ENCODE results near the gene SLCO6A1. TPM values are rescaled to one million over a fixed set of nuclear protein-coding genes. Genes with fewer than 3 reads are reported as not detected.
A peak's percentile ranks its signal among the peaks of the same experiment; 100 is the strongest.

SLCO6A1 gene, protein sequence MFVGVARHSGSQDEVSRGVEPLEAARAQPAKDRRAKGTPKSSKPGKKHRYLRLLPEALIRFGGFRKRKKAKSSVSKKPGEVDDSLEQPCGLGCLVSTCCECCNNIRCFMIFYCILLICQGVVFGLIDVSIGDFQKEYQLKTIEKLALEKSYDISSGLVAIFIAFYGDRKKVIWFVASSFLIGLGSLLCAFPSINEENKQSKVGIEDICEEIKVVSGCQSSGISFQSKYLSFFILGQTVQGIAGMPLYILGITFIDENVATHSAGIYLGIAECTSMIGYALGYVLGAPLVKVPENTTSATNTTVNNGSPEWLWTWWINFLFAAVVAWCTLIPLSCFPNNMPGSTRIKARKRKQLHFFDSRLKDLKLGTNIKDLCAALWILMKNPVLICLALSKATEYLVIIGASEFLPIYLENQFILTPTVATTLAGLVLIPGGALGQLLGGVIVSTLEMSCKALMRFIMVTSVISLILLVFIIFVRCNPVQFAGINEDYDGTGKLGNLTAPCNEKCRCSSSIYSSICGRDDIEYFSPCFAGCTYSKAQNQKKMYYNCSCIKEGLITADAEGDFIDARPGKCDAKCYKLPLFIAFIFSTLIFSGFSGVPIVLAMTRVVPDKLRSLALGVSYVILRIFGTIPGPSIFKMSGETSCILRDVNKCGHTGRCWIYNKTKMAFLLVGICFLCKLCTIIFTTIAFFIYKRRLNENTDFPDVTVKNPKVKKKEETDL
- total RNA-seq (2014; rRNA removed; shearing (Covaris generic)) = not detected in 2 replicates
- polyA plus RNA-seq (2015; cell fraction: cytosol; rRNA removed) = not detected in 2 replicates
- polyA plus RNA-seq (2015; cell fraction: nucleus; rRNA removed) = not detected in 2 replicates

GRCh38 chr5:102498271-102499034, at the start of gene SLCO6A1:
Gene SLCO6A1 (minus strand): TSS chr5:102499001. CDS start chr5:102498844, 157 bp downstream.
- in situ Hi-C loops (cut with HindIII; ENCODE audit: low pct_unique_long_range_greater_than_20kb, low sequenced_read_pairs) = no loop called here
- DNase-seq (ENCODE audit: low read depth, low spot score) = no peak

DNA sequence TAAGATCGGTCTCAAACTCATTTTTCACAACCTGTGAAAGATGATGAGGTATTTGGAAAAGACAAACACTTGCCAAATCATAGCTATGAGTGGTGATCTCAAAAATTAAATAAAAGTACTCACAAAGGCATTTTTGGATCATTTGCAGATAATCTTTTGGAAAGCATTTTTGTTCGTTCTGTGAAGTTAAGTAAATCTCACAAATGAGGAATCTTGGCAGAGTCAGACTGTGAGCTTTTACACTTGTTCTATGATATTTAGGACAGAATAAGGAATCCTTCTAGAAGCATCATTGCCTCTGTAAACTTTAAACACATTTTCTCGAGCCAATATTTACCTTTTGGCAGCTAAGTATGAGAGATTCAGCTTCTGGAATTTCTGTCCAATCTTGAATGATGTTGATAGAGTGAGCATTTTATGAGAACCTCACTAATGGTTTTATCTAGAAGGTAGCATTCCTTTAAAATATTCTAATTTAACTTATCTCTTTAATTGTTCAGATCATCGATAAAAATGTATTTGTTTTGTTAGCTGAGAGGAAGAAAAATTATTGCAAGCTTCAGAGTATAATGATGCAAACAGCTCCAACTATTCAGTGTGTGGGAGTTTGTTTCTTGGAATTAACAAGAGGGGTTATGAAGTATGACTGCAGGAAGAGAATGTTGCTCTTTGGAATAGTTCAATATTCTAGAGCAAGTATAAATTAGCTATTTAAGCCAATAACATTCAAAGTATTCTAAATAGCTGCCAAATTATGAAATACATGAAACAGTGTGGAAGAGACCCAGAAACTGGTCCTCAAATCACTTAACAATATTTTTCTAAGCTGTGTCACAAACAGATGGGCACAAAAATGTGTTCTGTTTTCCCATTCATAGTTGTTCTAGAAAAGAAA, 48.6 kb upstream of the SLCO6A1 start:
- in situ Hi-C loops (cut with HindIII; ENCODE audit: low pct_unique_long_range_greater_than_20kb, low sequenced_read_pairs) = no loop called here
- DNase-seq (ENCODE audit: low read depth, low spot score) = no peak

GRCh38 chr5:102545175-102545574, 46.4 kb upstream of the SLCO6A1 start:
- peak; percentile 74 for DNase-seq (ENCODE audit: low read depth, low spot score)
- in situ Hi-C loops (cut with HindIII; ENCODE audit: low pct_unique_long_range_greater_than_20kb, low sequenced_read_pairs) = no loop called here

DNA sequence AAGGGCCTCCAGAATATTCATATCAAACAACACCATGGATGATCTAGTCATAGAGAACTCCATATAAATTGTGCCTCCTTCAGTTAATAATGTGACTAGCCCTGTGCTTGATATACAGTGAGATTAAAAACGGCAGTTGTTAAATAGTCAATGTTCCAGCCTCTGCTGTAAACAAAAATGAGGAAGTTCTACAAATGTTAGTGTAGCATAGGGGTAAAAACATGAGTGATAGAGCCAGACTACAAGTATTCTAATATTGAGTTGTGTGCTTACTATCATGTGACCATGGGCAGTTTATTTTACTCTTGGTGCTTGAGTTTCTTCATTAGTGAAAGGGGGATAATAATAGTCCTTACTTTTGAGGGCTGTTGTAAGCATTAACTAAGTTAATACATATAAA, 43.3 kb upstream of the SLCO6A1 start:
- DNase-seq (ENCODE audit: low read depth, low spot score) = no peak
- in situ Hi-C loops (cut with HindIII; ENCODE audit: low pct_unique_long_range_greater_than_20kb, low sequenced_read_pairs) = no loop called here

DNA sequence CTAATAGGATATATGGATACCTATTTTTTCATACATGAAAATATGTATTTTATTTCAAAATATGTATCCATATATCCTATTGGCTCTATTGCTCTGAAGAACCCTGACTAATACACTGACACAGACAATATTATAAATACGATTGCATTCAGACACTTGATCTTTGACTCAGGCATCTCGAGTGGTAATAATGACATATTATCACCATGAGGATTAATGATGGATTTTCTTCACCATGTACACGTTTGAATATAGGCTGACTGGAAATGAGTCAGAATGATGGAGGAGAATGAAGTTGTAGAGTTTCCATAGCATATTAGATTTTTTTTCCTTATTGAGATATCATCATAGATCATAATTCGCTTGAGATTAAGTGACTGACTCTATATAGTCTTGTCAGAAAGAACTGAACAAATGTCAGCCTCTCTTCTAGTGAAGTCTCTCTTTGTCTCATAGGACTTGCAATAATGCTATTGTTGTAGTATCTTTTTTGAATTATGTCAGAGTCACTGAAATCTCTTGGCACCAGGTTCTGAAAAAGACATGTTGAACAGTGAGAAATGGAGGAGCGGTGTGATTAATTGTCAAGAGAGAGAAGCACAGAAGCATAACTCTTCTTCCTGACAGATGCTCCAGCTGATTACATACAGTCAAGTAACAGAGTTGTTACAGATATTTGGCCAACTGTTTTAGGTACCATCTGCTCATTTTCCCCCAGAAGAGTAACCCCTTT, 41.4 kb upstream of the SLCO6A1 start:
- DNase-seq (ENCODE audit: low read depth, low spot score) = no peak
- in situ Hi-C loops (cut with HindIII; ENCODE audit: low pct_unique_long_range_greater_than_20kb, low sequenced_read_pairs) = no loop called here

DNA sequence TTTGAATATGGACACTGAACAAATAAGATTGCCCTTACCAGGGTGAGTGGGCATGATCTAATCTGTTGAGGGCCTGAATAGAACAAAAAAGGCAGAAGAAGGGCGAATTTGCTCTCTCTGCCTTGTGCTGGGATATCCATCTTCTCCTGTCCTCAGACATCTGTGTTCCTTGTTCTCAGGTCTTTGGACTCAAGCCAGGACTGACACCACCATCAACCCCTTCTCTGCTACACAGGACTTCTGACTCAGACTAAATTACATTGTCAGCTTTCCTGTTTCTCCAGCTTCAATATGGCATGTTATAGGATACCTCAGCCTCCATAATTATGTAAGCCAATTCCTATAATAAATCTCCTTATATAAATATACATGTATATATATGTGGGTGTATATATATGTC, 40.8 kb upstream of the SLCO6A1 start:
- in situ Hi-C loops (cut with HindIII; ENCODE audit: low pct_unique_long_range_greater_than_20kb, low sequenced_read_pairs) = no loop called here
- DNase-seq (ENCODE audit: low read depth, low spot score) = no peak

DNA sequence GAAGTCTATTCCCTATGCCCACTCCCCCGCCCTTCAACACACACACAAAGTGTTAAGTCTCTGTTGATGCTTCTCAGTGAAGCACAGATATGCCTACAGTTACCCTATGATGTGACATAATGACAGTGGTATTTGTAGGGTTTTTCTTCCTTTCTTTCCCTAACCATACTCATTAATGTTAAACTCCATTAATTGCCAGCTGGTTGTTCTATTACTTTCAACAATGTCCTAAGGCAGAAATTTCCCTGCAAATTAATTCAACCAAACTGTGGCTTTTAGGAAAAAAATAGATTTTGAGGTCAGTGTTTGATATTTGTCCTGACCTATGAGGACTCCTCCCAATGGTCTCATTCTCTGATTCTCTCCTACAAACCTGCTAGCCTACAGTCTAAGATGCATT, 38.2 kb upstream of the SLCO6A1 start:
- DNase-seq (ENCODE audit: low read depth, low spot score) = no peak
- in situ Hi-C loops (cut with HindIII; ENCODE audit: low pct_unique_long_range_greater_than_20kb, low sequenced_read_pairs) = no loop called here

- DNase-seq (ENCODE audit: low read depth, low spot score) = peak; percentile 33
Measured at GRCh38 chr5:102536323-102536928, 37.6 kb upstream of the SLCO6A1 start.

DNA sequence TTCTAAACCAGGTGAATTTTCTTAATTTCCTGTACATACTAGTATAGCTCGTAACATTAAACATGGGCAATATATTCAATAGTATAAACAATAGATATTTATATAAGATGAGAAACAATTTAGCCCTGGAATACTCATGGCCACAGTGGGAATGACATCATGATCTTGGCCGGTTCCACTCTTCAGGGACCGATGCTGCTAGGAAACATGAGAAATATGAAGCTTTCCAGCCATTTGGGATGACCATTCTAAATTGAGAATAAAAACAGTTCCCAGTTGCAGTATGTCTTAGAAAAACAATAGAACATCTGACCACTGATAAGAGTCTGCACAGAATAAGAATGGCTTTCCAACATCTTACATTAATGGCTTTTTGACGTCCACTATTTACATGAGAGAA, 33.3 kb upstream of the SLCO6A1 start:
- in situ Hi-C loops (cut with HindIII; ENCODE audit: low pct_unique_long_range_greater_than_20kb, low sequenced_read_pairs) = no loop called here
- DNase-seq (ENCODE audit: low read depth, low spot score) = no peak

More at GRCh38 chr5:102536323-102536928, 37.6 kb upstream of the SLCO6A1 start:
- in situ Hi-C loops (cut with HindIII; ENCODE audit: low pct_unique_long_range_greater_than_20kb, low sequenced_read_pairs) = no loop called here

DNA sequence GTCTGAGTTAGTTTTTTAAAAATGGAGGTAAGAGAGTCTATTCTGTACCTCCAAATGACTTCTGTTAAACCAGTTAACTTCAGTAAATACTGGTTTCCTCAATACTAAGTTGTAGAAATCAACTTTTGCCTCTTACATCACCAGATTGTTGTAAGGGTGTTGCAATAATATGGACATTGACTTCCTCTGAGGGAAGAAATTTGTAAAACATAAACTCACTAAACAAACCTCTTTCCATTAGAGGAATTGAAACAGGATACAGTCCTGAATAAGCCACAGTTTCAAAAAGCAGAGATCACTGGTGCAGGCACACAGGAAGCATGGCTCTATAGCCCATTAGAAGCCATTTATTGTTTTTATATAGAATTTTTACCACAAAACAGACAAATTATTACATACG, 32.7 kb upstream of the SLCO6A1 start:
- in situ Hi-C loops (cut with HindIII; ENCODE audit: low pct_unique_long_range_greater_than_20kb, low sequenced_read_pairs) = no loop called here
- DNase-seq (ENCODE audit: low read depth, low spot score) = no peak

- in situ Hi-C loops (cut with HindIII; ENCODE audit: low pct_unique_long_range_greater_than_20kb, low sequenced_read_pairs) = no loop called here
- DNase-seq (ENCODE audit: low read depth, low spot score) = no peak
Measured at GRCh38 chr5:102529447-102529846, 30.6 kb upstream of the SLCO6A1 start.

GRCh38 chr5:102529031-102529430, 30.2 kb upstream of the SLCO6A1 start:
- in situ Hi-C loops (cut with HindIII; ENCODE audit: low pct_unique_long_range_greater_than_20kb, low sequenced_read_pairs) = no loop called here
- DNase-seq (ENCODE audit: low read depth, low spot score) = no peak

GRCh38 chr5:102528600-102528999, 29.8 kb upstream of the SLCO6A1 start:
- in situ Hi-C loops (cut with HindIII; ENCODE audit: low pct_unique_long_range_greater_than_20kb, low sequenced_read_pairs) = no loop called here
- no peak for DNase-seq (ENCODE audit: low read depth, low spot score)

- in situ Hi-C loops (cut with HindIII; ENCODE audit: low pct_unique_long_range_greater_than_20kb, low sequenced_read_pairs) = no loop called here
Measured at GRCh38 chr5:102527547-102527946, 28.7 kb upstream of the SLCO6A1 start.

GRCh38 chr5:102523541-102524175, 24.9 kb upstream of the SLCO6A1 start:
- in situ Hi-C loops (cut with HindIII; ENCODE audit: low pct_unique_long_range_greater_than_20kb, low sequenced_read_pairs) = no loop called here
- no peak for DNase-seq (ENCODE audit: low read depth, low spot score)

More at GRCh38 chr5:102527547-102527946, 28.7 kb upstream of the SLCO6A1 start:
- DNase-seq (ENCODE audit: low read depth, low spot score) = no peak

DNA sequence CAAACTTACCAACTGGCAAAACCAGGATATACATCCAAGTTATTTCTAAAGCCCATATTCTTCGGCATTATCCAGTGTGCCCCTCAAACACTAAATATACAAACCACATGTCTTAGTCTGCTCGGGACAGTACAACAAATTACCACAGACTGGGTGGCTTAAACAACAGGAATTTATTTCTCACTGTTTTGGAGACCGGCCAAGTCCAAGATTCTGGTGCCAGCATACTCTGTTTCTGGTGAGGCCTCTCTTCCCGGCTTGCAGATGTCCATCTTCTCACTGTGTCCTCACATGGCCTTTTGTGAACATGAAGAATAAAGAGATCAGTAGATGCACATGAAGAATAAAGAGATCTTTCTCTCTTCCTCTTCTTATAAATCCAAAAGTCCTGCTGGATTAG, 12.9 kb upstream of the SLCO6A1 start:
- no peak for DNase-seq (ENCODE audit: low read depth, low spot score)
- in situ Hi-C loops (cut with HindIII; ENCODE audit: low pct_unique_long_range_greater_than_20kb, low sequenced_read_pairs) = no loop called here

Measured in SK-MEL-5 (cell line).